HG02970 (cell line): ENCODE data around the gene SMYD2.
A peak's percentile ranks its signal among the peaks of the same experiment; 100 is the strongest.

Experiments used
- ATAC-seq: cut with Tn5 transposase; IDR thresholded peaks from one replicate; pipeline ENCODE4 v1.9.1; 2021; ENCODE audit warnings: mild to moderate bottlenecking, moderate library complexity, moderate number of reproducible peaks; ENCODE audit not compliant: unreplicated experiment, low FRiP score

Gene SMYD2

DNA sequence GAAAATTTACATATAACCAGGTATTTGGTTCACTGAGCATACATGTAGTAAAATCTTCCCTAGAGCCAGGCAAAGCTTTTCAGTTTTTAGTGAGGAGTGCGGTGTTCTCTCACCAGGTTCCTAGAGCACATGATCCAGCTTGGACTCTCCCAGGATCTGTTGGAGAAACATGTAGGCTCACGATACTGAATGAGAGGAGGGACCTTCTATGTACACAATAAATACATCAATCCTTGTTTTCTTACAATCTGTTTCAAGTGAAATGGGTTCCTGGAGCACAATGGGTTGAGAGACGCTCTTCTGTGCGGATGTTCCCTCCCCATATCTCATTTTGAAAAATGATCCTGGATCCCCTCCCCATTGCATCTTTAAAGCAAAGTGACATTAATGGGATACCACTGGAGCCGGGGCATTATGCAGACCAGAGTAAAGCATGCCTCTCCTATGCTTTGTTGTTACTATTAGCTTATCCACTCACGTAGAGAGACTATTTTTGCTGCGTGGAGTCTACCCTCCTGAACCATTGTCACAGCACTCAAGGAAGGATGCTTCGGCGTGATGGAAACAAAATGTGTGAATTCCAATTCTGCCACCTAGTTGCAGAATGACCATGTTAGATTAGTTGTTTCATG lies 19.3 kb downstream of the SMYD2 start:
- no peak for ATAC-seq

DNA sequence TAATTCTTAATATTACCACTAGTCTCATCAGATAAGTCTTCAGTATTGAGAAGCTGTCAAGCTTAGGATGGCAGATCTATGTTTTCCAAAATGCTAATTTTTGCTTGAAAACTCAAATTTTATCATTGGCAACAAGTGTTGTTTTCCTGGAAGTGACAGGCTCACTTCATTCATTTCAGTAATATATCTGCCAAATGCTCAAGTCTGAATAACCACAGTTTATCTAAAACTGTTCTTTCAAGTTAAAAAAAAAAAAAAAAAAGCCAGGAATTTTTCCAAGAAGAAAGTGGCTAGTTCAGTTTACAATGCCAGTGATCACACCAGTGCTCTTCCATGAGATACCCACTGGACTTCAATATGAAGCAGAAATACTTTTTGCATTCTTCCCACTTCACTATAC lies 20.6 kb downstream of the SMYD2 start:
- ATAC-seq = no peak

DNA sequence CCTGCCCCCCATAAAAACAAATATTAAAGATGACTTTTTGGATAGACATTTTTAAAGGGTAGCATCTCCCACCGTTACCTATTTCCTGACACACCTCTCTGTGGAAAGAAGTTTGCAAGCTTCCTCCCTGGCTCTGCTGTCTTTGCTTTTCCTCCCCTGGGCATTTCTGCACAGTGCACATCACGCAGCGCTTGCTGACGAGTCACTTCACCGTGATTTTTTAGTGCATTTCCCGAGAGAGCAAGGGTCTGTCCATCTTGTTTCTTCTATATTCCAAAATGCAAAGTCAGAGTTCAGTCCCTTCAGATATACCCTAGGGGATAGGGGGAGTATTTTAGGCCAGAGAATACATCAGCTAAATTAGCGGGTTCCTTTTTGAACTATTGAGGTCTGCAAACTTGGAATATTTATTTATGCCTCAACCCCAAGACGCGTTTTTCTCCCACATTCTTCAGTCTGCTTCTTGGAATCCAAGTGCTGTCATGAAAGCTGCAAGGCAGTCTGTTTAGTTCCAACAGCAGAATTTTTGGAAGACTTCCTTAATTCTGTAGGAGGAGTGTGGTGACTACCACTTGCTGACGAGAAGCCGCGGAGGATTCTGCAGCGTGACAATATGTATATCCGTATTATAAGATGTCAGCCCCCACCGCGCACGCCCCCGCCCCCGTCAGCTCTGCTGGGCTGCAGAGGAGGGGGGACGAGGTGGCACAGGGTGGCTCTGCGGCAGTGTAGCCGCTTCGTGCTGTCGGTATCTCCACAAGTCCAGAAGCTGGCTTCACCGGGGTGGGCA lies 22.4 kb downstream of the SMYD2 start:
- no peak for ATAC-seq

DNA sequence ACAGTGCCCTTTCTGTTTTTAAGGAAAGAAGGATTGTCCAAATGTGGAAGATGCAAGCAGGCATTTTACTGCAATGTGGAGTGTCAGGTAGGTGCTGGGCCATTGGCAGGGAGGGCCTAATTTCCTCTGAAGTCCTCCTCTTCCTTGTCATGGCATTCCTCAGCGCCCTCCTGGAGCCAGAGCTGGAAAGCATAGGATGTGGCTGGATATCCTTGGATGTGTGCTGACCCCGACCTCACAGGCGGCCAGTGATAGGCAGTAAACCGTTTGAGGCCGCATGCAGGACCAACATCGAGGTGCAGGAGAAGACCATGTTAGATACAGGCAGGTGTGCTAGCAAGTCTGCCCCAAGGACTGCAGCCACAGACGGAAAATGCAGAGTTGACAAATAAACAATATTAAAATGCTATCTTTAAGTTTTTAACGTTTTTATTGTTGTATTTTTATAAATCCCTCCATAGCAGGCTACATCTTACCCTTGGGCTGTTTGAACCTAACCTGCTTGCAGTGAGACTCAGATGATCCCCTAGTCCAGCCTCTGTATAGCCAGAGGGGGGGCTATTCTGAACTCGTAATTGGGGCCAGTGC lies 24.3 kb downstream of the SMYD2 start:
- no peak for ATAC-seq

DNA sequence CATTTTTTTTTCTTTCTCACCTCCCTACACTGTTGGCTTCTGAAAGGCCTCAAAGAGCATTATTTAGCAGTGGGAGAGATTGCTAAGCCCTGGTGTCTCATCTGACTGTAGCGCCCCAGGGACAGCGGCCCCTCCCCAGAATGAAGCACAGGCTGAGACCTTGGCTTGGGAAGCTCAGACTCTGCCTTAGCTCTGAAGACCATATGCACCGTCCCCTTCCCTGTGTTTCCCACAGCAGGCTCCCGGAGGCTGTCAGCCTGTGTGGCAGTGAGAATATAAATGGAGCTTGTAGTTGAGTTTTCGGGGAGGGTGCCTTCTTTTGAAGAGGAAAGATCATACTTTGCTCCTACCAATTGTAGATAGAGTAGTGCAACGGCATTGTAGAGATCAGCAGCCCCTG lies 25.3 kb downstream of the SMYD2 start:
- ATAC-seq = no peak

DNA sequence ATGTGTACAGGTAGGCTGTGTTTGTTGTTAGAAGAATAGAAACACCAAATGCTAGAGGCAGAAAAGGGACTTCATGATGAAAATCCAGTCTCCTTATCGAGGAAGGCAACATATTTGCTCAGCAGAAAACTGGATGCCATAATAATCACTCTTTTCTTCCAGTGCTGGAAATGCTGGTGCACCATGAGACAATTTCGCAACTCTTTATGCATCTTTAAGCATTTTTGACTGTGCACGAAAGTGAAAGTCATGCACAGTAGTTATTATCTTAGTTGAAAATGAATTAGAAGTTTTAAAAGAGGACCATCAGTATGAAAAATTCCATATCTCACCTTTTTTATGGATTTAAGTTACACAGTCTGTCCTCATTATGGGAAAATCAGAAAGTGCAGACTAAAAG lies 29.1 kb downstream of the SMYD2 start:
- ATAC-seq = no peak

DNA sequence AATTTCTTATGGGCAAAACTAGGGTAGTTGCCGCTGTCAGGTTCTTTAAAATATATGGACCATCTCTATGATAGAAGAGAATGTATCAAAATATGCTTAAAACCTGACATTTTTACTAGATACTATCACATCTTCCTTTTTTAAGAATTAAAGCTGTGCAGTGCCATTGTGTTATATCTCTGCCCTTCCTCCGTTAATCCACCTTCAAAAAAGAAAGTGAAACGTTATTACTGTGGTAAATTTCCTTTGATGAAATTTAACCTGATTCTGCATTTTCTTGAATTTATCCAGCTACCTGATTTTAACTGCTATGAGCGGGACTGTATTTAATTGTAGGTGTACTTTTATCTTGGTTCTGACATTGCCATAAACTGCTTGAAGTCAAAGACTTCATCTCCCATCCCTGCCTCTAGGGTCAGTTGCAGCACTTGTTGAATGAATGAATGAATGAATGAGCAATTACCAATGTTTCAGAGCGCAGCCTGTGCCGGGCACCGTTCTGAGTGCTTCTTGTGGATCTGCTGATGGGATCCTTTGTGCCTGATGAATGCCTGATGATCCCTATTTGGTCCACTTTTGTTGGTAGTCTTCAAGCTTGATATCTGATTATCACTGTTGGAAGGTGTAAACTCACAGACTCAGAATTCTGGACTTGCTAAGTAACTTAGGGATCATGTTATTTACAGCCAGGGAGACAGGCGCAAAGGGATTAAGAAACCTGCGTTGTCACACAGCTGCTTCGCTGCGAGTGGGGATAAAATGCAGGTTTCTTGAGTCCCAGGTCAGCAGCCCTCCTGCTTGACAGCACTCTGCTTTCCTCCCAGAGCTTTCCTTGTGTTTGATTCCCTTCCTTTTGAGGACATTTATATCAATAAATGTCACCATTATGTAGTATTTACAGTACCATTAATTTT lies 30.1 kb downstream of the SMYD2 start:
- ATAC-seq = no peak

DNA sequence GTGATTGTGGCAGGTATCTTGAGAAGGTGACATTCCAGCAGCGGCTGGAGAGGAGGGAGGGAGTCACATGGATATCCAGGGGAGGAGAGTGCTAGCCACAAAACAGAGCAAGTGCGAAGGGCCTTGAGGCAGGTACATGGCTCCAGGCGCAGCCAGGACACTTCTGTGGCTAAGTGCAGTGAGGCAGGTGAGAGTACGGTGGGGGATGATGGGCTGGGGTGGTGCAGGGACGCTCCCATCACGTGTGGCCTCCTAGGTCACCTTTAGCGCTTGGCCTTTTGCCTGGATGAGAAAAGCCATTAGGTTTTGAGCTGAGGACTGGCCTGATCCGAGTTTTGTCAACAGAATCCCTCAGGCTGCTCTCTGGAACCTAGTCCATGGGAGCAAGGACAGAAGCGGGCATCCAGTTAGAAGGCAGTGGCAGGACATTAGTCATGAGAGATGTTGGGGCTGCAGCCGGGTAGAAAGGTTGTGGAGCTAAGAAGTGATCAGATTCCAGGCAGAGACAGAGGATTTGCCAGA lies 31.6 kb downstream of the SMYD2 start:
- no peak for ATAC-seq

DNA sequence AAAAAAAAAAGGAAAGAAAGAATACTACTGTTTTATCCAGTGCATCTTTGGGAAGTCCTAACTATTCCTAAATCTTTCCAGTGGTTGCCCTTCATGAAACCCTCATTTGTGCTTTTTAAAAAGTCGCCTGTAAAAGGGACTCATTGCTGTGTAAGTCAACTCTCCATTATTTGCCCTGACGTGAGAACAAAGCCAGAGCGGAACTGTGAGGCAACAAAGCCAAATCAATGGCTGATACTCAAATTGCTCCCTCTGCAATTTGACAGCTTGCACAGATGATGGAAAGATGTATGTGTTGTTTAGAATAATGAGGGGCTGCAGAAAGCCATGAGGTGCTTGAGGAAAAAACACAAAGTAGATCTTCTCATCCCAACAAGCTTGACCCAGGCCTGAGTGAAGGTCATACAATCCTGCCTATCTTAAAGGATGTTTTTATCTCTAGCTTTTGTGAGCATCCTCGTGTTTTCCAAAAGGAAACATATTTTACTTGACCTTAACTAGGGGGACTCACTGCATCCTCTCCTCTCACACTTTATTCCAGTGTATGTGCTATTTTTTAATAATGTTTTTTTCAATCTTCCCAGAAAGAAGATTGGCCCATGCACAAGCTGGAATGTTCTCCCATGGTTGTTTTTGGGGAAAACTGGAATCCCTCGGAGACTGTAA lies 33.4 kb downstream of the SMYD2 start:
- ATAC-seq = no peak

DNA sequence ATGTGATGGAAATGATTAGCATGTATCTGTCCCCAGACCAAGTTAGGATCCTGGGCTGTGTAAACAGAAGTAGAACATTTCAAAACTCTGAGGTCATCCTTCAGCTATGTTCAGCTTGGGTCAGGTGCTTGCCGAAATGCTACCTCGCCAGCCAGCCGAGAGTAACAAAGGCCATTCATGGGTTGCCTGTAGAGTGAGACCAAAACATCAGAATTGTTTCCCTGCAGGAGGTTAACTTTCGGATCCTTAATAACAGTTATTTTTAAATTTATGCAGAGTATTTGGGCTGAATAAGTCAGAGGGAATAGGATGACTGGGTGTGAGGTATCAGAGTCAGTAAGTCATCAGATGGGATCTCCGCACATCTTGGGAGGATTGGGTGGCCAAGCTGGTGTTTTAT lies 35.6 kb downstream of the SMYD2 start:
- no peak for ATAC-seq

DNA sequence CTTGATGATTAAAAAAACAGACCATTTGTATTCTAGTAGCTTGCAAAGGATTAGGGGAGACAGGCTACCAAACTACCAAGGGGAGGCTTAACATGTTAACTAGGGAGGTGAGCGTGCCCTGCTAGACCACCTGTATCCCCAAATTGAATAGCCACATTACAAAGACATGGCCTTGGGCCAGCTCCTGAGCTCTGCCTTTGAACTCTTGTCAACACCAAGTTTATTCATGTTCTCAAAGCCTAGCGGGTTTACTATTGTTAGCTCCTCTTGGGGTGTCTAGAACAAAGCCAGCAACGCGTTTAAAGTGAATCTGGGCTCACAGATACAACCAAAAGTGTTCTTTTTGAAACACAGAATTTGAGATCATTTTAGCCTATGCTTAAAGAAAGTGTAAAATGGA lies 36.3 kb downstream of the SMYD2 start:
- no peak for ATAC-seq

DNA sequence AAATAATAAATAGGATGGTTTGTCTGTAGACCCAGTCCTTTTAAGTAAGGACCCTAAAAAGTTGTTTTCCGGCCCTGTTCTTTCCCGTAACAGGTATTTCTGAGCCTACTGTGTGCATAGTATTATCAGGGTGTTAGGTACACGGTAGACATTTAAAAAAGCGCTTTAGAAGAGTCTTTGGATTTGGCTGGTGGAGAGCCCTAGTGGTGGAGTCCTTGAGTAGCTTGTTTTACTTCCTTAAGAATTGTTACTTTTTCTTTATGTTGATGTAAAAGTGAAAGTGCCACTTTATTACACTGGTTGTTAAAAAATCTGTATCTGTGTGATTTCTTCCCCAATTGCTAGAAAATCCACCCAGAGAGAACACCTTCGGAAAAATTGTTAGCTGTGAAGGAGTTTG lies 36.8 kb downstream of the SMYD2 start:
- no peak for ATAC-seq

DNA sequence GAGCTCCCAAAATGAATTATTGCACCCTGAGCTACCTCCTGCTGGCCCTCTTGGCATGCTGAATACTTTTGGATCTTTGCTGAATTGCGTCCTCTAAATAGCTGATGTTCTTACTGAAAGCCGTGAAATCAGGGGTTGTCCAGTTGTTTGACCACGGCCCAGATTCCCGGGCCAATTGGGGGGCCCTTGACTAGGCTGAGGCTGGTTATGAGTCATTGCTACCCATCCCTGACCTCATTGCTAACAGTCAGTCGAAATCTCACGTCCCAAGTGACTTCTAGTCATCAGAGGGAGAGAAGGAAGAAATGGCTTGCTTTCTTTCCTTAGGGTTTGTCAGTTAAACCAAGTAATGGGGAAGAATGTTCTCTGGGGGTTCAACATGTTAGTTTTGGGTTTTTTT lies 37.4 kb downstream of the SMYD2 start:
- no peak for ATAC-seq

DNA sequence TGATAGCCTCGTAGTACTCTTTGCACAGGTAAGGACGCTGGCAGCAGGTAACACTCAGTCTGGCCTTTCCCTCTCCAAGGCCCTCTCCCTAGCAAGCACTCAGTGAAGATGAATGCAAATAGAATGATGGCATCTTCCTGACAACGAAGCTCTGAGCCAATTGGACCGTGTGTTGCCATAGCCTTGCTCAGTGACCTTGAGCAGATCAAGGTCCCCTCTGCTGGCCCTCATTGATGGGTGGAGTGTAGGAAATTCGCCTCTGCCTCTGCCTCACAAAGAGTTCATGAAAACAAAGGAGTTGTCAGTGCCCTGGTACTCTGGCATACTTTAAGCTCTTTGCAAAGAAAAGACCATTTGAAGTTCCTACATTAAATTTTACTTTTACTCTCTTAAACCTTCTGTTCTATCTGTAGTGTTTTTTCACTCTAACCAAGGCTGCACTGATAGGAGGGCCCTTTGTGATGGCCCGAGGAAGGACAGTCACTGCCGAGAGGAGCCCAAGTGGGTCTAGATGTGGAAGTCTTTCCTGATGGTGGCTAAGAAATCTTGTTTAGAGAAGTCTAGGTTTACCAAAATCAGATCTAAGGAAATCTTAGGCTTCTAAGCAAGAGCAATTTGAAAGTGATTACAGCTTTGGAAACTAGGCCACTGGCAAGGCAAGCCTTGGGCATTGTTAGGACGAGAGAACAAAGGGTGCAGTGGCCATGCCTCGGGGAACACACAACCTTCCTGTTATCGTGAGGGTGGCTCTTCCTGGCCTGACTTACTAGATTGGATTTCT lies 38.2 kb downstream of the SMYD2 start:
- no peak for ATAC-seq

DNA sequence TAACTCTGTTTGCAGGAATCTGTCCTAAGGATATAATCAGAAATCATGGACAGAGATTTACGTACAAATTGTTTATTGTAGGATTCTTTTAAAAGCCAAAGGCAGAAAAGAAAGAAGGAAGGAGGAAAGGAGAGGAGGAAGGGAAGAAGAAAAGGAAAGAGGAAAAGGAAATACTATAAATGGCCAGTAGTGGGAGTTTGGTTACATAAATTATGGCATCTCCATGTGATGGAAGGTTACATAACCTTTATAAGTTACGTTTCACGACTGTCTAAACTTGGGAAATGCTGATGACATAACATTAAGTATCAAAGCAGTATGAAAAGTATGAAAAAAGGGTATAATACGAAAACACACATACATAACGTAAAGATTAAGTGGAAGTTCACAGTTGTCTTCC lies 39.0 kb downstream of the SMYD2 start:
- ATAC-seq = no peak

DNA sequence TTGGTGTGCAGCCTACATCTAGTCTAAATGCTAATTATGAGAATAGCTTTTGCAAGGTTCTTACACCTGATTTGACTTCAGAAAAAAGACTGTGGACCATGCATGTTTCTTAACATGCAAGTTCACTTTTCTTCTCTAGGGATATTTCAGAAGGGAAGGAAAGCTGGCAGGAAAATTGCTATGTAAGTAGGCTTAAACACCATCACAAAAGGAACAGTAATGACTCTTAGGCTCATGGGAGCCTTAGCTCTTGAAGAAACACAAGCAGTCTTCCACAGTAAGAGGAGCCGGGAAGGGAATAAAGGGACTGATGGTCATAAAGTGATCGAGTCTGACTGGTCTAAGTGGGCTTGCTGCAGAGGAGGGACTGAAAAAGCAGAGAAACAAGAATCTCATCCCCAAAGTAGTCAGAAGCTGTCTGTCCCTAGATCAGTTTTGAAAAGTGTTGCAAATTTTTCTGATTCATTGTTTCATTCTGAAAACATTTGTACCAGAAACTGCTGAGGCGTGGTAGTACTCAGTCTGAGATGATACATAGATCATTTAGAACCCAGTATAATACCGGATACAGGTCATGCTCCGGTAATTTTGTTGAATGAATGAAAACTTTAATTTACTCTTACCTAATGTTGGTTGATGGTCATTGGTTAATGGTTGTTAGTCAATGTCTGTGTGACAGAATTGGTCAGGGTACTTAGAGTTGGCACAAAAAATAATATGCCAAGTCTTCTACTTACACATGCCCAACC lies 40.9 kb downstream of the SMYD2 start:
- ATAC-seq = peak; percentile 62

DNA sequence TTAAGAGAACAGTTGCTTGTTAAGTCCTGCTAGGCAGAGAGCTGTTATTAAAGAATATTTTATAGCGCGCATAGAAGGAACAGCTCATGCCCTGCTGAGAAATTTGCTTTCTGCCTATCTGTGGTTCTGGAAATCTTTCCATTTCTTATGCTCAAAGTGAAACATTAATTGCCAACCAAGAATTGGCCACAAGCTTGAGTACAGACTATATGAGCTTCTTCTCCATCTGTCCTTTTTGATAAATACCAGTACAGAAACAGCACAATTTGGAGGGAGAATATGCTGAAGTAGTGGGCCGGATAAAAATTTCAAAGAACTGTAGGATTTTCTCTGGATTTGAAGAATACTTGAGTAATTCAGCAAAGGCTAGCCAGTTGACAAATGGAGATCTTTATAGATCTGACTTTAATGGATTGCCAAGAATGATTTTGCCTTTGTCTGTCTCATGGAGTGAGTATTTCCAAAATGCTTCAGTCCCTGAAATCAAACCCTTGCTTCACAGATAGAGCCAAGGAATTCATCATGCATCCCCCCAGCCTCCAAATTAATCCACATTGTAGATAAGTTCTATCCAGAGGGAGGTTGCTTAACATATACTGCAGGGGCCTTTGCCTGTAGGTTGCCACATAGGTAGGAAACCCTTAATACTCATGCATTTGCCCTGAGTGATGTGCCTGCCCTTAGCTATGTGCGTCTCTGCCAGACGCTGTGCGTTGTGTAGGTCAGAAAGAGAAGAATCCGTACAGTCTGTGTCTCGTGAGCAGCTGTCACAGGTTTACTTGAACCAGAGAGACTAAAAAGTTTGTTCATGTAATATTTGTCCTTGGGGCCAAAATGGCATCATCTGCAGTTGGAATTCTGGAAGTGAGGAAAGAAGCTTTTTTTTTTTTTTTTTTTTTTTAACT lies 44.2 kb downstream of the SMYD2 start:
- ATAC-seq = no peak

DNA sequence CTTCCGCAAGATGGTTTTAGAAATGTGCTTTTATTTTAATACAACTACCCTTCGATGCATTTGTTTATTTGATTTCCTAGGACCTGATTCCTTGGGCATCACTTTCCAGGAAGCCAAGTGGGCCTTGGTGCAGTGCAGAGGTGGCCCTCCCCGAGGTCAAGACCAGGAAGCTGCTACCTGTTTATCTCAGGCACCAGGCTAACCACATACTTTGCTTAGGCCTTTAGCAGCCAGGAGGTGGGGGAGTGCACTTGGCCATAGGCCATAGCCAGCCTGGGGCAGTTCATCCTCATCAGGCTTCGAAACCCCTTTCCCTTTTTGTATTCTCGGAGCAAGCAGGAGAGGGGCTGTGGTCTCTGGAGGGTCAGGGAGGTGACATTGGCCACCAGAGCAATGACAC lies 45.4 kb downstream of the SMYD2 start:
- ATAC-seq = no peak
